SU-DHL-6 (cell line): ENCODE results near the gene OR7G2.

Source experiments
- H2AFZ ChIP-seq: fragments of 200-600 bp; sonication (generic); 2 replicates; pipeline ENCODE4 v1.6.1; 2014; ENCODE audit warnings: low read depth, mild to moderate bottlenecking, moderate library complexity, mixed read lengths, antibody characterized with exemption, low read length; ENCODE audit not compliant: severe bottlenecking
- H3F3A ChIP-seq: fragments of 200-600 bp; shearing (Covaris generic); 2 replicates; pipeline ENCODE4 v1.6.0; 2016; ENCODE audit warnings: antibody characterized with exemption, mild to moderate bottlenecking; ENCODE audit not compliant: insufficient read depth
- H3K27ac ChIP-seq: fragments of 200-600 bp; sonication (generic); 2 replicates; pipeline ENCODE4 v1.5.1; 2016; ENCODE audit warnings: low read depth, mild to moderate bottlenecking, low read length, moderate library complexity, mixed read lengths
- H3K27me3 ChIP-seq: fragments of 200-600 bp; sonication (generic), shearing (Covaris generic); 2 replicates; pipeline ENCODE4 v1.6.0; 2014; ENCODE audit warnings: mild to moderate bottlenecking, low read length
- H3K36me3 ChIP-seq: fragments of 200-600 bp; sonication (generic); 2 replicates; pipeline ENCODE4 v1.6.1; 2014; ENCODE audit warnings: mild to moderate bottlenecking, low read length, mixed read lengths
- H3K4me2 ChIP-seq: fragments of 300-600, 200-600 bp; shearing (Covaris generic), sonication (generic); 2 replicates; pipeline ENCODE4 v1.6.0; 2014; ENCODE audit warnings: low read length, low read depth, mild to moderate bottlenecking; ENCODE audit not compliant: poor library complexity, severe bottlenecking
- H3K4me3 ChIP-seq: fragments of 200-600 bp; sonication (generic); 2 replicates; pipeline ENCODE4 v1.5.1; 2014; ENCODE audit warnings: antibody characterized with exemption, low read length, mild to moderate bottlenecking, mixed read lengths; ENCODE audit not compliant: insufficient read depth, poor library complexity, severe bottlenecking
- H3K79me2 ChIP-seq: fragments of 200-600 bp; sonication (generic); 2 replicates; pipeline ENCODE4 v1.6.1; 2014; ENCODE audit warnings: mild to moderate bottlenecking, low read length, moderate library complexity; ENCODE audit not compliant: insufficient read depth
- H3K9ac ChIP-seq: fragments of 200-600 bp; sonication (generic); 2 replicates; pipeline ENCODE4 v1.7.0; 2014; ENCODE audit warnings: mild to moderate bottlenecking, low read length
- H3K9me2 ChIP-seq: fragments of 200-600 bp; sonication (generic); replicated peaks from 2 replicates; pipeline ENCODE4 v1.6.1; 2014; ENCODE audit warnings: low read length; ENCODE audit not compliant: insufficient read depth
- H3K9me3 ChIP-seq: fragments of 200-600 bp; sonication (generic); 2 replicates; pipeline ENCODE4 v1.6.1; 2014; ENCODE audit warnings: low read length, mixed read lengths; ENCODE audit not compliant: insufficient read depth
- H4K20me1 ChIP-seq: fragments of 200-600 bp; sonication (generic); 2 replicates; pipeline ENCODE4 v1.6.1; 2014; ENCODE audit warnings: low read depth, mild to moderate bottlenecking, antibody characterized with exemption, low read length, moderate library complexity, mixed read lengths
- EZH2phosphoT487 ChIP-seq: fragments of 200-600 bp; sonication (generic), shearing (Covaris generic); conservative IDR thresholded peaks from 2 replicates; pipeline ENCODE4 v1.6.1; 2018; ENCODE audit warnings: mild to moderate bottlenecking, antibody characterized with exemption, low read length, moderate library complexity, mixed read lengths
- TF ChIP-seq, protein P1 (sequence below): fragments of 200-600 bp; sonication (generic); IDR thresholded peaks from one replicate; pipeline ENCODE4 v1.5.1; 2017; ENCODE audit warnings: antibody characterized with exemption, mild to moderate bottlenecking, low read length, moderate library complexity; ENCODE audit not compliant: insufficient read depth, poor library complexity, severe bottlenecking

OR7G2 gene

DNA sequence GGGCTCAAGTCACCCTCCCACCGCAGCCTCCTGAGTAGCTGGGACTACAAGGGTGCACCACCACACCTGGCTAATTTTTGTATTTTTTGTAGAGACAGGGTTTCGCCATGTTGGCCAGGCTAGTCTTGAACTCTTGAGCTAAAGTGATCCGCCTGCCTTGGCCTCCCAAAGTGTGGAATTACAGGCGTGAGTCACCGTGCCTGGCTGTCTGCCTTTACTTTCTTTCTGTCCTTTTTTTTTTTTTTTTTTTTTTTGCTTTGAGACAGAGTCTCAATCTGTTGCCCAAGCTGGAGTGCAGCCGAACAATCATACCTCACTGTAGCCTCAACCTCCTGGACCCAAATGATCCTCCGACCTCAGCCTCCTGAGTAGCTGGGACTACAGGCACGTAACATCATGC, 45.4 kb downstream of the OR7G2 start:
- Histone ChIP-seq H3K4me2 (no peak overlapping the region), H3F3A (no peaks in the 10 kb centered on the region), H3K9ac (no peak overlapping the region), H3K9me2 (no peaks in the 10 kb centered on the region), H3K27ac (no peak overlapping the region), H3K4me3 (no peak overlapping the region), H3K27me3 (no peaks in the 10 kb centered on the region), H3K36me3 (no peaks in the 10 kb centered on the region), H3K79me2 (no peaks in the 10 kb centered on the region), H2AFZ (no peak overlapping the region), H4K20me1 (no peaks in the 10 kb centered on the region), H3K9me3 (no peaks in the 10 kb centered on the region)
- TF ChIP-seq, protein P1, sequence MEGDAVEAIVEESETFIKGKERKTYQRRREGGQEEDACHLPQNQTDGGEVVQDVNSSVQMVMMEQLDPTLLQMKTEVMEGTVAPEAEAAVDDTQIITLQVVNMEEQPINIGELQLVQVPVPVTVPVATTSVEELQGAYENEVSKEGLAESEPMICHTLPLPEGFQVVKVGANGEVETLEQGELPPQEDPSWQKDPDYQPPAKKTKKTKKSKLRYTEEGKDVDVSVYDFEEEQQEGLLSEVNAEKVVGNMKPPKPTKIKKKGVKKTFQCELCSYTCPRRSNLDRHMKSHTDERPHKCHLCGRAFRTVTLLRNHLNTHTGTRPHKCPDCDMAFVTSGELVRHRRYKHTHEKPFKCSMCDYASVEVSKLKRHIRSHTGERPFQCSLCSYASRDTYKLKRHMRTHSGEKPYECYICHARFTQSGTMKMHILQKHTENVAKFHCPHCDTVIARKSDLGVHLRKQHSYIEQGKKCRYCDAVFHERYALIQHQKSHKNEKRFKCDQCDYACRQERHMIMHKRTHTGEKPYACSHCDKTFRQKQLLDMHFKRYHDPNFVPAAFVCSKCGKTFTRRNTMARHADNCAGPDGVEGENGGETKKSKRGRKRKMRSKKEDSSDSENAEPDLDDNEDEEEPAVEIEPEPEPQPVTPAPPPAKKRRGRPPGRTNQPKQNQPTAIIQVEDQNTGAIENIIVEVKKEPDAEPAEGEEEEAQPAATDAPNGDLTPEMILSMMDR: no peak
- TF ChIP-seq EZH2phosphoT487: no peak

DNA sequence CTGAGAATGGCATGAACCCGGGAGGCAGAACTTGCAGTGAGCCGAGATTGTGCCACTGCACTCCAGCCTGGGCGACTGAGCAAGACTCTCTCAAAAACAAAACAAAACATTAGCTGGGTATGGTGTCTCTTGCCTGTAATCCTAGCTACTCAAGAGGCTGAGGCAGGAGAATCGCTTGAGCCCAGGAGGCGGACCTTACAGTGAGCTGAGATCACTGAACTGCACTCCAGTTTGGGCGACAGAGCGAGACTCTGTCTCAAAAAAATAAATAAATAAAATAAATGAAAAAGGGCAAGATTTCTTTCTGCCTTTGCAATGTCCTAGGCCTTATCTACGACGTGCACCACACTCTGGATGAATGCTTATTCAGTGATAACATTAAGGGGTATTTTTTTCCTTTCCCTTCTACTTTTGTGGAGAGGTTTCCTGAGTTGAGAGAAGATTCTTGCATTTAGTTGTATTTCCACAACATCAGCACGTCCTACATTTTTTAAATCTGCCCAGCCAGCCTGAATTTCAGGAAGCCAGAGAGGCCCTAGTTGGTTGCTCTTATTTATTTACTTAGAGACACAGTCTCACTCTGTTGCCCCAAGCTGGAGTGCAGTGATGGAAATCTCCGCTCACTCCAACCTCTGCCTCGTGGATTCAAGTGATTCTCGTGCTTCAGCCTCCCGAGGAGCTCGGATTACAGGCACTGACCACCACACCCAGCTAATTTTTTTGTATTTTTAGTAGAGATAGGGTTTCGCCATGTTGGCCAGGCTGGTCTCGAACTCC, 46.5 kb downstream of the OR7G2 start:
- no peaks in the 10 kb centered on the region for H3K79me2 ChIP-seq
- H2AFZ ChIP-seq: no peak overlapping the region
- no peaks in the 10 kb centered on the region for H3F3A ChIP-seq
- no peak overlapping the region for H3K27ac ChIP-seq
- TF ChIP-seq, protein P1: no peak
- no peak for TF ChIP-seq EZH2phosphoT487
- H4K20me1 ChIP-seq: no peaks in the 10 kb centered on the region
- no peak overlapping the region for H3K9ac ChIP-seq
- H3K27me3 ChIP-seq: no peaks in the 10 kb centered on the region
- no peak overlapping the region for H3K4me2 ChIP-seq
- no peaks in the 10 kb centered on the region for H3K36me3 ChIP-seq
- no peak overlapping the region for H3K4me3 ChIP-seq
- no peaks in the 10 kb centered on the region for H3K9me2 ChIP-seq
- H3K9me3 ChIP-seq: no peaks in the 10 kb centered on the region

DNA sequence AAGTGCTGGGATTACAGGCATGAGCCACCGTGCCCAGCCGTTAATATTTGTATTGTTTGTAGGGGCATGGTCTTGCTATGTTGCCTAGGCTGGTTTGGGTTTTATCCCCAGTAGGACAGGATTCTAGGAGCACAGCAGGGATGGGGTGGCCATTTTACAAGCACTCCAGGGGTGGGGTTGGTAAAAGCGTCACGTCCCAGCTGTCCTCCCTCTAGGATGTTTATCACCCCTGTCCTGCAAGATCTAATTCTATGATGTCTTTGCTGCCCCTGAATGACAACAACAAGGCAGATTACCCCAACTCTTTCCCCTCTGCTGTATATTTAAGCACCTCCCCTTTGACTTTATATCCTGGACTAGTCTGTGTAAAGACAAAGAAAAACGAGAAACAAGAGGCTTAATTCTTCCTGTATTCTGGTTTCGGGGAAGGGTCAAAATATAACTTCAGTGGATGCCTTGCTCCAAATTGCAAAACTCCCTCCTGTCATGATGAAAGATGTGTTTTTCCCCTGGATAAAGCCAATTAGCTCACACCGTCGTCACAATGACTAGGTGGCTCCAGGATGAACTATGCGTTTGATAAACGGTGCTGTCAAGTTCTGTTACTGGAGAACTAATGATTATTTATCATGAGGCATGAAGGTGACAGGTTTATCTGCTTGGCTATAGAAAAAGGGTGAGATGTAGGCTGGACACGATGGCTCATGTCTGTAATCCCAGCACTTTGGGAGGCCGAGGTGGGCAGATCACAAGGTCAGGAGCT, 48.2 kb downstream of the OR7G2 start:
- Histone ChIP-seq H3K4me3 (no peak overlapping the region), H3K27ac (no peak overlapping the region), H3F3A (no peaks in the 10 kb centered on the region), H3K4me2 (no peak overlapping the region), H3K79me2 (no peaks in the 10 kb centered on the region), H4K20me1 (no peaks in the 10 kb centered on the region), H3K9me2 (no peaks in the 10 kb centered on the region), H3K9ac (no peak overlapping the region), H3K27me3 (no peaks in the 10 kb centered on the region), H3K36me3 (no peaks in the 10 kb centered on the region), H2AFZ (no peak overlapping the region), H3K9me3 (no peaks in the 10 kb centered on the region)
- TF ChIP-seq, protein P1: no peak
- TF ChIP-seq EZH2phosphoT487: no peak
